Astrocyte of the hippocampus (primary cell): ENCODE data around the gene PRSS1.
"Not testable (repeated sequence)": the region's sequence is repeated elsewhere in the genome, so short reads cannot be mapped to it uniquely, and the experiment has no call there.

ENCODE experiments used
- DNase-seq: peaks from one replicate; pipeline ENCODE4 v3.0.0; 2011; ENCODE audit warnings: low read depth, low spot score

Gene PRSS1

GRCh38 chr7:142746264-142746663 is 3.0 kb upstream of the PRSS1 start:
- no peak for DNase-seq

GRCh38 chr7:142748410-142748809 is 862 bp upstream of the PRSS1 start:
- DNase-seq, result not testable (repeated sequence)

GRCh38 chr7:142750321-142750938 is 1.2 kb downstream of the PRSS1 start:
- DNase-seq, result no peak

- DNase-seq, result not testable (repeated sequence)
Measured at GRCh38 chr7:142751526-142752175, 2.4 kb downstream of the PRSS1 start.

GRCh38 chr7:142752376-142753225 is 3.3 kb downstream of the PRSS1 start:
- DNase-seq, result no peak

- no peak for DNase-seq
Measured at GRCh38 chr7:142753366-142753765, 4.1 kb downstream of the PRSS1 start.

- not testable (repeated sequence) for DNase-seq
Measured at GRCh38 chr7:142753925-142754491, 4.7 kb downstream of the PRSS1 start.

- DNase-seq, result no peak
Measured at GRCh38 chr7:142754681-142755575, 5.7 kb downstream of the PRSS1 start.

GRCh38 chr7:142758312-142758711 is 9.0 kb downstream of the PRSS1 start:
- not testable (repeated sequence) for DNase-seq

GRCh38 chr7:142759433-142759832 is 10.2 kb downstream of the PRSS1 start:
- DNase-seq, result no peak

- DNase-seq, result no peak
Measured at GRCh38 chr7:142760071-142760642, 10.9 kb downstream of the PRSS1 start.

- DNase-seq, result not testable (repeated sequence)
Measured at GRCh38 chr7:142761606-142762005, 12.3 kb downstream of the PRSS1 start.

- DNase-seq, result no peak
Measured at GRCh38 chr7:142762104-142762503, 12.8 kb downstream of the PRSS1 start.

GRCh38 chr7:142767451-142767850 is 18.2 kb downstream of the PRSS1 start:
- no peak for DNase-seq

GRCh38 chr7:142767861-142768260 is 18.6 kb downstream of the PRSS1 start:
- DNase-seq, result no peak

GRCh38 chr7:142768885-142769284 is 19.6 kb downstream of the PRSS1 start:
- DNase-seq, result not testable (repeated sequence)

GRCh38 chr7:142770661-142771352 is 21.5 kb downstream of the PRSS1 start, which contains the start of gene PRSS2:
Gene PRSS2, plus strand, starts transcription at chr7:142770970. Its CDS starts 13 bp downstream, at chr7:142770983.
- DNase-seq, result no peak

GRCh38 chr7:142771353-142771723 is 22.1 kb downstream of the PRSS1 start:
- DNase-seq, result no peak

- DNase-seq, result no peak
Measured at GRCh38 chr7:142772051-142772450, 22.8 kb downstream of the PRSS1 start.

GRCh38 chr7:142772673-142773072 is 23.4 kb downstream of the PRSS1 start:
- DNase-seq, result no peak
